MM.1S (cell line): ENCODE results near the gene INPP4B.

Source experiments
- CTCF ChIP-seq: fragments of 300-600 bp; sonication (generic); IDR thresholded peaks from 2 replicates; pipeline ENCODE4 v1.5.1; 2016; ENCODE audit warnings: antibody characterized with exemption, low read length, mixed read lengths
- EZH2phosphoT487 ChIP-seq: fragments of 300-600 bp; sonication (generic); IDR thresholded peaks from 2 replicates; pipeline ENCODE4 v1.6.1; 2018; ENCODE audit warnings: antibody characterized with exemption, low read length

- TF ChIP-seq CTCF, result no peak
- TF ChIP-seq EZH2phosphoT487, result no peak
Observed at GRCh38 chr4:142130666-142131065, 715.4 kb downstream of the INPP4B start.
